ENCODE data around the gene USHBP1. TPM values are rescaled to one million over a fixed set of nuclear protein-coding genes. Genes with fewer than 3 reads are reported as not detected.

Gene USHBP1
- total and polyA plus RNA-seq, 2 of the 13 experiments (the other 11 are each of a cell fraction or from before 2014, with no cell fraction given), result 0.15 to 1.5 TPM

DNA sequence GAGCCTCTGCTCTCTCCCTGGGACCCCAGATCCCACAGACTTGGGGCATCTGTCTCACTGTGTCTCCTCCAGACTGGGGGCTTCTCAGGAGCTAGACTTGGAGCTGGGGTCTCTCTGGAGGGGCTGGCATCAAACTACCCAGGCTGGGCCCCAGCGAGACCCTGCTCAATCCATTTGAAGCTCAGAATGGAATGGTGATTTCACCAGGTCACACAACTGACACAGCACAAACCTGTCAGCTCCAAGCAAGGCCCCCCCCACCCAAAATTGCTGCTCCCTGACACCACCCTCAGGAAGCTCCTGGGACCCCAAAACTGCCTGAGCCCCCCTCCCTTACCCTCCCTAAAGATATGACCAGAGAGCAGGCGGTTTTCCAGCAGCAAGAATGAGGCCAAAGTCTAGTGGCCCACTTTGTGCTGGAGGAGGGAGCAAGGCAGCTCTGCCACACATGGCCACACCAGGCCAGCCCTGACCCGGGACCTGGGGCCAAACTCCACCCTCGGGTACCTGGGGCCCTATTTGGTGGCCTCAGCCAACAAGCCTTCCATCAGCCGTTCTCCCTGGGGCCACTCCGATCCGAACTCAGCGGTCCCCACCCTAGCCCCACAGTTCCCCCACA, 21.2 kb downstream of the USHBP1 start (continued):
- no peak for TF ChIP-seq EP300 (IDR thresholded peaks at IDR 0.05; ENCODE audit: low read depth in 2 of 2, low read length in 2 of 2)
- no peak for TF ChIP-seq EP300 (CRISPR knock-in tag; IDR thresholded peaks at IDR 0.05; ENCODE audit: borderline replicate concordance)
- TF ChIP-seq, protein P1, sequence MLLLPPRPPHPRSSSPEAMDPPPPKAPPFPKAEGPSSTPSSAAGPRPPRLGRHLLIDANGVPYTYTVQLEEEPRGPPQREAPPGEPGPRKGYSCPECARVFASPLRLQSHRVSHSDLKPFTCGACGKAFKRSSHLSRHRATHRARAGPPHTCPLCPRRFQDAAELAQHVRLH (CRISPR knock-in tag; IDR thresholded peaks at IDR 0.05; ENCODE audit: borderline replicate concordance, low read depth), result no peak
- no peak for TF ChIP-seq ZNF205 (CRISPR knock-in tag; IDR thresholded peaks at IDR 0.05)
- TF ChIP-seq RERE (CRISPR knock-in tag; IDR thresholded peaks at IDR 0.05; ENCODE audit: low read depth), result no peak
- TF ChIP-seq, protein P2, sequence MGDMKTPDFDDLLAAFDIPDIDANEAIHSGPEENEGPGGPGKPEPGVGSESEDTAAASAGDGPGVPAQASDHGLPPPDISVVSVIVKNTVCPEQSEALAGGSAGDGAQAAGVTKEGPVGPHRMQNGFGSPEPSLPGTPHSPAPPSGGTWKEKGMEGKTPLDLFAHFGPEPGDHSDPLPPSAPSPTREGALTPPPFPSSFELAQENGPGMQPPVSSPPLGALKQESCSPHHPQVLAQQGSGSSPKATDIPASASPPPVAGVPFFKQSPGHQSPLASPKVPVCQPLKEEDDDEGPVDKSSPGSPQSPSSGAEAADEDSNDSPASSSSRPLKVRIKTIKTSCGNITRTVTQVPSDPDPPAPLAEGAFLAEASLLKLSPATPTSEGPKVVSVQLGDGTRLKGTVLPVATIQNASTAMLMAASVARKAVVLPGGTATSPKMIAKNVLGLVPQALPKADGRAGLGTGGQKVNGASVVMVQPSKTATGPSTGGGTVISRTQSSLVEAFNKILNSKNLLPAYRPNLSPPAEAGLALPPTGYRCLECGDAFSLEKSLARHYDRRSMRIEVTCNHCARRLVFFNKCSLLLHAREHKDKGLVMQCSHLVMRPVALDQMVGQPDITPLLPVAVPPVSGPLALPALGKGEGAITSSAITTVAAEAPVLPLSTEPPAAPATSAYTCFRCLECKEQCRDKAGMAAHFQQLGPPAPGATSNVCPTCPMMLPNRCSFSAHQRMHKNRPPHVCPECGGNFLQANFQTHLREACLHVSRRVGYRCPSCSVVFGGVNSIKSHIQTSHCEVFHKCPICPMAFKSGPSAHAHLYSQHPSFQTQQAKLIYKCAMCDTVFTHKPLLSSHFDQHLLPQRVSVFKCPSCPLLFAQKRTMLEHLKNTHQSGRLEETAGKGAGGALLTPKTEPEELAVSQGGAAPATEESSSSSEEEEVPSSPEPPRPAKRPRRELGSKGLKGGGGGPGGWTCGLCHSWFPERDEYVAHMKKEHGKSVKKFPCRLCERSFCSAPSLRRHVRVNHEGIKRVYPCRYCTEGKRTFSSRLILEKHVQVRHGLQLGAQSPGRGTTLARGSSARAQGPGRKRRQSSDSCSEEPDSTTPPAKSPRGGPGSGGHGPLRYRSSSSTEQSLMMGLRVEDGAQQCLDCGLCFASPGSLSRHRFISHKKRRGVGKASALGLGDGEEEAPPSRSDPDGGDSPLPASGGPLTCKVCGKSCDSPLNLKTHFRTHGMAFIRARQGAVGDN (CRISPR knock-in tag; IDR thresholded peaks at IDR 0.05), result peak; percentile 75
- no peak for TF ChIP-seq ZSCAN9 (CRISPR knock-in tag; IDR thresholded peaks at IDR 0.05; ENCODE audit: borderline replicate concordance)
- TF ChIP-seq, protein P3, sequence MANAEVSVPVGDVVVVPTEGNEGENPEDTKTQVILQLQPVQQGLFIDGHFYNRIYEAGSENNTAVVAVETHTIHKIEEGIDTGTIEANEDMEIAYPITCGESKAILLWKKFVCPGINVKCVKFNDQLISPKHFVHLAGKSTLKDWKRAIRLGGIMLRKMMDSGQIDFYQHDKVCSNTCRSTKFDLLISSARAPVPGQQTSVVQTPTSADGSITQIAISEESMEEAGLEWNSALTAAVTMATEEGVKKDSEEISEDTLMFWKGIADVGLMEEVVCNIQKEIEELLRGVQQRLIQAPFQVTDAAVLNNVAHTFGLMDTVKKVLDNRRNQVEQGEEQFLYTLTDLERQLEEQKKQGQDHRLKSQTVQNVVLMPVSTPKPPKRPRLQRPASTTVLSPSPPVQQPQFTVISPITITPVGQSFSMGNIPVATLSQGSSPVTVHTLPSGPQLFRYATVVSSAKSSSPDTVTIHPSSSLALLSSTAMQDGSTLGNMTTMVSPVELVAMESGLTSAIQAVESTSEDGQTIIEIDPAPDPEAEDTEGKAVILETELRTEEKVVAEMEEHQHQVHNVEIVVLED (CRISPR knock-in tag; IDR thresholded peaks at IDR 0.05; ENCODE audit: borderline replicate concordance), result peak; percentile 27; the same call in 1 of the 2 replicates
- TF ChIP-seq, protein P4, sequence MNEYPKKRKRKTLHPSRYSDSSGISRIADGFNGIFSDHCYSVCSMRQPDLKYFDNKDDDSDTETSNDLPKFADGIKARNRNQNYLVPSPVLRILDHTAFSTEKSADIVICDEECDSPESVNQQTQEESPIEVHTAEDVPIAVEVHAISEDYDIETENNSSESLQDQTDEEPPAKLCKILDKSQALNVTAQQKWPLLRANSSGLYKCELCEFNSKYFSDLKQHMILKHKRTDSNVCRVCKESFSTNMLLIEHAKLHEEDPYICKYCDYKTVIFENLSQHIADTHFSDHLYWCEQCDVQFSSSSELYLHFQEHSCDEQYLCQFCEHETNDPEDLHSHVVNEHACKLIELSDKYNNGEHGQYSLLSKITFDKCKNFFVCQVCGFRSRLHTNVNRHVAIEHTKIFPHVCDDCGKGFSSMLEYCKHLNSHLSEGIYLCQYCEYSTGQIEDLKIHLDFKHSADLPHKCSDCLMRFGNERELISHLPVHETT (CRISPR knock-in tag; conservative IDR thresholded peaks at IDR 0.05), result no peak
- no peak for TF ChIP-seq CHD4 (IDR thresholded peaks at IDR 0.05; ENCODE audit: borderline replicate concordance, low read length)
- TF ChIP-seq FOXA3 (CRISPR knock-in tag; IDR thresholded peaks at IDR 0.05), result no peak
- TF ChIP-seq, protein P5, sequence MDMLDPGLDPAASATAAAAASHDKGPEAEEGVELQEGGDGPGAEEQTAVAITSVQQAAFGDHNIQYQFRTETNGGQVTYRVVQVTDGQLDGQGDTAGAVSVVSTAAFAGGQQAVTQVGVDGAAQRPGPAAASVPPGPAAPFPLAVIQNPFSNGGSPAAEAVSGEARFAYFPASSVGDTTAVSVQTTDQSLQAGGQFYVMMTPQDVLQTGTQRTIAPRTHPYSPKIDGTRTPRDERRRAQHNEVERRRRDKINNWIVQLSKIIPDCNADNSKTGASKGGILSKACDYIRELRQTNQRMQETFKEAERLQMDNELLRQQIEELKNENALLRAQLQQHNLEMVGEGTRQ (IDR thresholded peaks at IDR 0.05; ENCODE audit: low read depth, low read length), result no peak
- TF ChIP-seq, protein P5 (CRISPR knock-in tag; IDR thresholded peaks at IDR 0.05; ENCODE audit: borderline replicate concordance), result no peak

All from HepG2 (cell line).